Choroid plexus epithelial cell (primary cell): ENCODE results near the gene RAB41.

ENCODE experiments used
- DNase-seq: peaks from one replicate; pipeline ENCODE4 v3.0.0-alpha.2; 2010; ENCODE audit warnings: low read depth
- H3K4me3 ChIP-seq: 2 replicates; pipeline ENCODE4 v1.5.1; 2011; ENCODE audit warnings: low read depth, mild to moderate bottlenecking, control low read depth, low read length, moderate library complexity
- CTCF ChIP-seq: conservative IDR thresholded peaks from 2 replicates; pipeline ENCODE4 v1.5.1; 2011; ENCODE audit warnings: low read depth, mild to moderate bottlenecking, control low read depth, inconsistent platforms, low read length, moderate library complexity

Gene RAB41

GRCh38 chrX:70252491-70252890 is 29.5 kb upstream of the RAB41 start:
- H3K4me3 ChIP-seq = no peak overlapping the region
- TF ChIP-seq CTCF = no peak
- no peak for DNase-seq

GRCh38 chrX:70253377-70254062 is 28.5 kb upstream of the RAB41 start:
- DNase-seq = no peak
- TF ChIP-seq CTCF = no peak
- H3K4me3 ChIP-seq = no peak overlapping the region

GRCh38 chrX:70254063-70254400 is 27.9 kb upstream of the RAB41 start:
- H3K4me3 ChIP-seq = no peak overlapping the region
- DNase-seq = no peak
- no peak for TF ChIP-seq CTCF

GRCh38 chrX:70254909-70255308 is 27.1 kb upstream of the RAB41 start:
- DNase-seq = no peak
- no peak overlapping the region for H3K4me3 ChIP-seq
- TF ChIP-seq CTCF = no peak

GRCh38 chrX:70255452-70255851 is 26.5 kb upstream of the RAB41 start:
- no peak overlapping the region for H3K4me3 ChIP-seq
- no peak for TF ChIP-seq CTCF
- no peak for DNase-seq

GRCh38 chrX:70257423-70258288 is 24.3 kb upstream of the RAB41 start:
- no peak for TF ChIP-seq CTCF
- no peak for DNase-seq
- H3K4me3 ChIP-seq = no peak overlapping the region
